GM12878 (cell line): Measurements from ENCODE around the gene TC2N. TPM values are rescaled to one million over a fixed set of nuclear protein-coding genes. Genes with fewer than 3 reads are reported as not detected.

Experiments
- ATAC-seq: fragments of 200-7000 bp; cut with Tn5 transposase; 3 replicates; pipeline ENCODE4 v1.9.1; 2020; ENCODE audit warnings: mild to moderate bottlenecking, moderate library complexity
- BruUV-seq: library from RNA; stranded (reverse); fragments of 400-500 nt; replicated peaks from 2 replicates; lab custom pipeline; 2021; lab: Mats Ljungman, UMichigan
- CTCF ChIA-PET: fragments of 300-600 bp; sonication (Branson Sonifier 250); formaldehyde crosslinking; extraction: SDS; loops from one replicate; lab custom pipeline; 2021; ENCODE audit warnings: inconsistent platforms; lab: Yijun Ruan, JAX
- POLR2A ChIA-PET: fragments of 350-600 bp; formaldehyde crosslinking; extraction: SDS; loops from one replicate; lab custom pipeline; 2021; ENCODE audit warnings: inconsistent platforms; lab: Charles Lee
- RAD21 ChIA-PET: fragments of 300-600 bp; sonication (Branson Sonifier 250); formaldehyde crosslinking; loops from one replicate; lab custom pipeline; 2023; ENCODE audit warnings: antibody characterized with exemption; ENCODE audit not compliant: unreplicated experiment; lab: Charles Lee
- SMC1A ChIA-PET: fragments of 300-600 bp; sonication (Branson Sonifier 250); formaldehyde crosslinking; loops from one replicate; lab custom pipeline; 2023; ENCODE audit not compliant: unreplicated experiment, uncharacterized antibody; lab: Charles Lee
- DNase-seq: peaks from one replicate; pipeline ENCODE4 v3.0.0-alpha.2; 2011; ENCODE audit warnings: low read depth, low spot score
- FAIRE-seq: peaks from 3 replicates; lab custom pipeline; 2011; peaks lifted over from hg19 to GRCh38; lab: Jason Lieb, UNC
- H2AFZ ChIP-seq: 2 replicates; pipeline ENCODE4 v1.6.0; 2011; ENCODE audit warnings: low read depth, low read length, control low read depth; ENCODE audit not compliant: control insufficient read depth
- H3K27ac ChIP-seq: 2 replicates; pipeline ENCODE4 v1.5.1; 2011; ENCODE audit warnings: control low read depth; ENCODE audit not compliant: control insufficient read depth, insufficient read depth
- H3K27me3 ChIP-seq, 2 experiments: replicated peaks in 1 of 2; 2 replicates each; pipeline versions ENCODE4 v1.6.0 to v1.6.1; 2011; ENCODE audit warnings: low read length in 1 of 2; ENCODE audit not compliant: control insufficient read depth in 2 of 2, insufficient read depth in 2 of 2
- H3K36me3 ChIP-seq, 2 experiments: 2 replicates each; pipeline ENCODE4 v1.5.1; 2011; ENCODE audit warnings: low read length in 1 of 2; ENCODE audit not compliant: control insufficient read depth in 2 of 2, insufficient read depth in 2 of 2
- H3K4me1 ChIP-seq: 2 replicates; pipeline ENCODE4 v1.6.1; 2011; ENCODE audit warnings: mild to moderate bottlenecking, low read length, moderate library complexity, mixed read lengths; ENCODE audit not compliant: control insufficient read depth, insufficient read depth
- H3K4me2 ChIP-seq: 2 replicates; pipeline ENCODE4 v1.6.0; 2011; ENCODE audit warnings: control low read depth; ENCODE audit not compliant: control insufficient read depth, insufficient read depth
- H3K4me3 ChIP-seq: fragments of 200-600 bp; sonication (generic); 2 replicates; pipeline ENCODE4 v1.5.1; 2016
- H3K79me2 ChIP-seq: 2 replicates; pipeline ENCODE4 v1.6.0; 2011; ENCODE audit warnings: low read length; ENCODE audit not compliant: control insufficient read depth, insufficient read depth
- H3K9ac ChIP-seq: 2 replicates; pipeline ENCODE4 v1.8.0; 2011; ENCODE audit warnings: low read length, control low read depth, mixed read lengths; ENCODE audit not compliant: control insufficient read depth, insufficient read depth
- H3K9me3 ChIP-seq: replicated peaks from 3 replicates; pipeline ENCODE4 v1.5.1; 2011; ENCODE audit warnings: mild to moderate bottlenecking, low read length; ENCODE audit not compliant: control insufficient read depth, insufficient read depth
- H4K20me1 ChIP-seq: 2 replicates; pipeline ENCODE4 v1.6.0; 2011; ENCODE audit not compliant: control insufficient read depth, insufficient read depth
- CHD1 ChIP-seq: IDR thresholded peaks from 2 replicates; pipeline ENCODE4 v1.6.1; 2012; ENCODE audit warnings: low read depth, low read length, improper control_type of control experiment
- HCFC1 ChIP-seq: fragments of 150-350 bp; IDR thresholded peaks from 2 replicates; pipeline ENCODE4 v1.6.1; 2014; ENCODE audit warnings: low read length
- HDAC6 ChIP-seq: fragments of 200-600 bp; sonication (generic); IDR thresholded peaks from one replicate; pipeline ENCODE4 v1.8.0; 2017; ENCODE audit warnings: antibody characterized with exemption; ENCODE audit not compliant: unreplicated experiment
- NRF1 ChIP-seq: conservative IDR thresholded peaks from 2 replicates; pipeline ENCODE4 v1.6.1; 2011; ENCODE audit warnings: mild to moderate bottlenecking, low read depth, low read length, improper control_type of control experiment
- RAD21 ChIP-seq: IDR thresholded peaks from 2 replicates; pipeline ENCODE4 v1.6.1; 2011; ENCODE audit warnings: mild to moderate bottlenecking, low read depth, low read length, moderate library complexity; ENCODE audit not compliant: insufficient read depth
- SMC3 ChIP-seq: IDR thresholded peaks from 2 replicates; pipeline ENCODE4 v1.6.1; 2011; ENCODE audit warnings: low read length, improper control_type of control experiment, borderline replicate concordance
- WGBS: methylation state at CpG from one replicate; pipeline ENCODE4 v1.1.6; 2016; ENCODE audit warnings: low lambda C conversion rate; ENCODE audit not compliant: insufficient replicate concordance, insufficient coverage; ENCODE audit errors: missing lambda C conversion rate; 5-methylcytosine and 5-hydroxymethylcytosine counted together
- in situ Hi-C: fragments of 300-500 bp; cut with MboI; formaldehyde crosslinking; loops from 9 replicates; pipeline ENCODE4 v1.14.3; 2018; ENCODE audit warnings: mixed read lengths
- intact Hi-C: fragments of 100-400 bp; cut with micrococcal nuclease; formaldehyde crosslinking; loops from one replicate; pipeline ENCODE4 v1.14.2; 2022; ENCODE audit not compliant: unreplicated experiment
- polyA plus RNA-seq, 11 experiments: library from polyadenylated mRNA; depleted of rRNA in 4 of 11; unstranded in 6 of 11; stranded (reverse) in 5 of 11; fragments of >200 nt; fragmentation: Nextera tagmentation in 4 of 11; fragmentation: Illumina TruSeq in 1 of 11; extraction: Ambion mirVana in 4 of 11; extraction: Trizol in 1 of 11; gene quantifications; 1 replicate in 1 of 11; 2 replicates in 10 of 11; pipeline versions ENCODE4 v1.2.1 to v1.2.3, GENCODE V29; 2011 to 2016; ENCODE audit warnings: inconsistent platforms in 2 of 11, missing spikeins in 2 of 11, low read depth in 1 of 11
- total RNA-seq, 4 experiments: library from RNA; depleted of rRNA in 3 of 4; stranded (reverse); fragments of >200 nt in 3 of 4; fragmentation: Illumina TruSeq in 1 of 4; extraction: Trizol in 1 of 4; gene quantifications; 2 replicates each; pipeline versions ENCODE4 v1.2.1 to v1.2.3, GENCODE V29; 2013 to 2021
- TF ChIP-seq, protein P1 (sequence below): fragments of 450-650 bp; IDR thresholded peaks from 2 replicates; pipeline ENCODE4 v1.6.1; 2014; ENCODE audit warnings: mild to moderate bottlenecking
- TF ChIP-seq, protein P2 (sequence below), 3 experiments: IDR thresholded peaks in 2 of 3; conservative IDR thresholded peaks in 1 of 3; 2 replicates each; pipeline ENCODE4 v1.5.1; 2011; ENCODE audit warnings: low read depth in 3 of 3, low read length in 3 of 3, mild to moderate bottlenecking in 3 of 3, control low read depth in 2 of 3, moderate library complexity in 2 of 3, inconsistent platforms in 1 of 3, mixed read lengths in 1 of 3; ENCODE audit not compliant: control insufficient read depth in 2 of 3, insufficient read depth in 1 of 3; ENCODE audit errors: extremely low read depth in 1 of 3

TC2N gene
- total and polyA plus RNA-seq, 10 of the 15 experiments (the other 5 are each of a cell fraction or from before 2014, with no cell fraction given) = 0.15 to 1.6 (median 0.35) TPM

DNA sequence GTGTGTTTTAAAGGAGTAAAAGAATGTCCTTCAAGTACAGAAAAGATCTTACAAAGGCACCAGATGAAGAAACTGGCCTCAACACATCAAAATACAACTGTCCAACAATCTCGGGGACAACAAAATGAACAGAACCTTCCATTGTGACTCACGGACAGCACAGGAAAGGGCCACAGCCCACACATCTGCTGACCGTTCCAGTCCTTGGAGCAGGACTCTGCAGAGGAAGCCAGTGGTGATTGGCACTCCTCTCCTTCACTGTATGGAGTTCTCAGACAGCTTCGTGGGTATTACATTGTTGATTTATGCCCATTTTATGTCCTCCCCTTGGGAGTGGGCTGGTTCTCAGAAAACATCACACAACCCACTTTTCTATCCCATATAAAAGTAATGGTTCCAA, 32.5 kb upstream of the TC2N start:
- Histone ChIP-seq H3K9ac (no peak overlapping the region), H3K4me3 (no peak overlapping the region), H3K27me3 (peaks cover 0 to 1% of the 10 kb centered on the region in 2 experiments; a peak in 3 of 4 replicates), H3K79me2 (no peaks in the 10 kb centered on the region), H4K20me1 (no peaks in the 10 kb centered on the region), H3K27ac (no peak overlapping the region), H3K4me1 (no peaks in the 10 kb centered on the region), H2AFZ (no peak overlapping the region), H3K4me2 (no peak overlapping the region), H3K9me3 (no peaks in the 10 kb centered on the region), H3K36me3 (no peaks in the 10 kb centered on the region)
- in situ Hi-C loops = no loop called here
- TF ChIP-seq NRF1 = no peak
- TF ChIP-seq HCFC1 = no peak
- no peak for TF ChIP-seq HDAC6
- TF ChIP-seq, protein P1, sequence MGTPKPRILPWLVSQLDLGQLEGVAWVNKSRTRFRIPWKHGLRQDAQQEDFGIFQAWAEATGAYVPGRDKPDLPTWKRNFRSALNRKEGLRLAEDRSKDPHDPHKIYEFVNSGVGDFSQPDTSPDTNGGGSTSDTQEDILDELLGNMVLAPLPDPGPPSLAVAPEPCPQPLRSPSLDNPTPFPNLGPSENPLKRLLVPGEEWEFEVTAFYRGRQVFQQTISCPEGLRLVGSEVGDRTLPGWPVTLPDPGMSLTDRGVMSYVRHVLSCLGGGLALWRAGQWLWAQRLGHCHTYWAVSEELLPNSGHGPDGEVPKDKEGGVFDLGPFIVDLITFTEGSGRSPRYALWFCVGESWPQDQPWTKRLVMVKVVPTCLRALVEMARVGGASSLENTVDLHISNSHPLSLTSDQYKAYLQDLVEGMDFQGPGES = no peak
- no TSS peak for BruUV-seq
- no peak for FAIRE-seq
- POLR2A ChIA-PET = no interaction called here
- SMC1A ChIA-PET = interaction anchor here (1.6 kb wide), 1 partner anchor 17 kb away, joined by 4 read pairs; no protein-coding TSS in a partner anchor
- 38% methylated on average over 4 of the region's 4 CpGs for WGBS
- no peak for DNase-seq
- intact Hi-C loops = no loop called here
- CTCF ChIA-PET = interaction anchor here (1.5 kb wide), 1 partner anchor 250 kb away, joined by 5 read pairs; no protein-coding TSS in a partner anchor
- ATAC-seq = no peak
- RAD21 ChIA-PET = interaction anchor here (1.3 kb wide), 1 partner anchor 250 kb away, joined by 4 read pairs; no protein-coding TSS in a partner anchor

DNA sequence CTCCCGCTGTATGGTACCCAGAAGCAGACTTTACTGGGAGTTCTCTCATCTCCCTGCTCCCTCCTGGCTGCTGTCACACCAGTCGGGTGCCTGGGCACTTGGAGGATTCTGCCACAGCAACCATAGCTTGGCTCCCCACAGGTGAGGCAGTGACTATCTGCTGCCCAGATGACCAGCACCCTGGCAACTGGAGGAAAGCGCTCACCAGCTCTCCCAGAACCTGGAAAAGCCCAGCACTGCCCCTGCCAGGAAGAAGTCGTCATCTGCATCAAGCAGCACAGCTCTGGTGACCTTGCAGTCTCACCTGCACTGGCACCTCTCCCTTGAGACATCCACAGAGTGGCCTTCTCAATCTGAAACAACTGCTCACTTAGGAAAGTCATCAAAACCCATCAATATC, 31.9 kb upstream of the TC2N start:
- ChIA-PET RAD21 (interaction anchor here (0.6 to 1.3 kb wide), 2 partner anchors 28 to 249 kb away, joined by 4 to 5 read pairs; no protein-coding TSS in a partner anchor), CTCF (interaction anchor here (0.6 to 1.5 kb wide), 2 partner anchors 249 to 315 kb away, joined by 3 to 5 read pairs; no protein-coding TSS in a partner anchor), SMC1A (interaction anchor here (1.6 kb wide), 1 partner anchor 16 kb away, joined by 4 read pairs; no protein-coding TSS in a partner anchor), POLR2A (no interaction called here)
- ATAC-seq (peak; percentile 56; the same call in 2 of the 3 replicates), DNase-seq (no peak), FAIRE-seq (no peak)
- BruUV-seq = no TSS peak
- Histone ChIP-seq H3K4me3 (no peak overlapping the region), H4K20me1 (no peaks in the 10 kb centered on the region), H3K9me3 (no peaks in the 10 kb centered on the region), H2AFZ (no peak overlapping the region), H3K27me3 (peaks cover 0 to 1% of the 10 kb centered on the region in 2 experiments; a peak in 3 of 4 replicates), H3K4me2 (no peak overlapping the region), H3K27ac (no peak overlapping the region), H3K36me3 (no peaks in the 10 kb centered on the region), H3K79me2 (no peaks in the 10 kb centered on the region), H3K9ac (no peak overlapping the region), H3K4me1 (no peaks in the 10 kb centered on the region)
- WGBS = 40% methylated on average over 4 of the region's 4 CpGs
- intact Hi-C loops (no loop called here), in situ Hi-C loops (no loop called here)
- TF ChIP-seq SMC3 = peak; percentile 26; the same call in 1 of the 2 replicates
- 0 out of 2 replicates have a peak, but pooled peaks have one; percentile 19 for TF ChIP-seq RAD21
- TF ChIP-seq CHD1 = no peak
- TF ChIP-seq, protein P2, sequence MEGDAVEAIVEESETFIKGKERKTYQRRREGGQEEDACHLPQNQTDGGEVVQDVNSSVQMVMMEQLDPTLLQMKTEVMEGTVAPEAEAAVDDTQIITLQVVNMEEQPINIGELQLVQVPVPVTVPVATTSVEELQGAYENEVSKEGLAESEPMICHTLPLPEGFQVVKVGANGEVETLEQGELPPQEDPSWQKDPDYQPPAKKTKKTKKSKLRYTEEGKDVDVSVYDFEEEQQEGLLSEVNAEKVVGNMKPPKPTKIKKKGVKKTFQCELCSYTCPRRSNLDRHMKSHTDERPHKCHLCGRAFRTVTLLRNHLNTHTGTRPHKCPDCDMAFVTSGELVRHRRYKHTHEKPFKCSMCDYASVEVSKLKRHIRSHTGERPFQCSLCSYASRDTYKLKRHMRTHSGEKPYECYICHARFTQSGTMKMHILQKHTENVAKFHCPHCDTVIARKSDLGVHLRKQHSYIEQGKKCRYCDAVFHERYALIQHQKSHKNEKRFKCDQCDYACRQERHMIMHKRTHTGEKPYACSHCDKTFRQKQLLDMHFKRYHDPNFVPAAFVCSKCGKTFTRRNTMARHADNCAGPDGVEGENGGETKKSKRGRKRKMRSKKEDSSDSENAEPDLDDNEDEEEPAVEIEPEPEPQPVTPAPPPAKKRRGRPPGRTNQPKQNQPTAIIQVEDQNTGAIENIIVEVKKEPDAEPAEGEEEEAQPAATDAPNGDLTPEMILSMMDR (IDR thresholded peaks at IDR 0.05 in 2 of 3, conservative IDR thresholded peaks at IDR 0.05 in 1 of 3; ENCODE audit: control insufficient read depth in 2 of 3, extremely low read depth in 1 of 3, insufficient read depth in 1 of 3, low read depth in 3 of 3, low read length in 3 of 3) = peak; percentile 7 to 18 (median 15); a peak in 2 of 6 replicates
